Vagina (tissue), 2 donors: ENCODE measurements around the gene BNIP3. TPM values are rescaled to one million over a fixed set of nuclear protein-coding genes. Genes with fewer than 3 reads are reported as not detected.

Experiments used
- DNase-seq, 2 donors: peaks; one replicate each; pipeline ENCODE4 v3.0.0-alpha.2; 2017; ENCODE audit errors: extremely low spot score in 2 of 2
- H3K27ac ChIP-seq: fragments of 200-600 bp; sonication (generic); one replicate; pipeline ENCODE4 v1.5.1; 2019
- H3K27me3 ChIP-seq: fragments of 200-600 bp; sonication (generic); one replicate; pipeline ENCODE4 v1.5.1; 2019
- H3K36me3 ChIP-seq, 2 donors: fragments of 200-600 bp; sonication (generic); one replicate each; pipeline ENCODE4 v1.5.1; 2017 to 2019
- H3K4me1 ChIP-seq: fragments of 200-600 bp; sonication (generic); one replicate; pipeline ENCODE4 v1.5.1; 2019
- H3K4me3 ChIP-seq, 2 donors: fragments of 200-600 bp; sonication (generic); 1 replicate in 1 of 2; 2 replicates in 1 of 2; pipeline ENCODE4 v1.5.1; 2016 to 2019
- H3K9me3 ChIP-seq: fragments of 200-600 bp; sonication (generic); one replicate; pipeline ENCODE4 v1.5.1; 2019
- POLR2A ChIP-seq, 2 donors: fragments of 450-650 bp; IDR thresholded peaks; one replicate each; pipeline ENCODE4 v1.6.1; 2017; ENCODE audit warnings: antibody characterized with exemption in 2 of 2, mild to moderate bottlenecking in 2 of 2, moderate library complexity in 2 of 2
- POLR2AphosphoS5 ChIP-seq, 2 donors: sonication (generic); formaldehyde crosslinking; IDR thresholded peaks; one replicate each; pipeline ENCODE4 v1.9.0; 2017; ENCODE audit warnings: antibody characterized with exemption in 2 of 2, mild to moderate bottlenecking in 2 of 2, low read depth in 1 of 2; ENCODE audit not compliant: insufficient read depth in 1 of 2
- intact Hi-C: fragments of 100-400 bp; cut with DNase I; formaldehyde crosslinking; loops from one replicate; pipeline ENCODE4 v1.15.1; 2023
- total RNA-seq: library from RNA; depleted of rRNA; stranded (reverse); fragments of >200 nt; gene quantifications from one replicate; pipeline ENCODE4 v1.2.3, GENCODE V29; 2016
- TF ChIP-seq, protein P1 (sequence below), 3 experiments: fragments of 450-650 bp in 2 of 3; fragments of 200-600 bp in 1 of 3; sonication (generic) in 1 of 3; IDR thresholded peaks; one replicate each; pipeline ENCODE4 v1.5.1; 2017 to 2019; ENCODE audit warnings: antibody characterized with exemption in 3 of 3, mild to moderate bottlenecking in 2 of 3, moderate library complexity in 2 of 3

Gene BNIP3
- total RNA-seq, 1 donor from 2014 or later = 40.8 TPM

DNA sequence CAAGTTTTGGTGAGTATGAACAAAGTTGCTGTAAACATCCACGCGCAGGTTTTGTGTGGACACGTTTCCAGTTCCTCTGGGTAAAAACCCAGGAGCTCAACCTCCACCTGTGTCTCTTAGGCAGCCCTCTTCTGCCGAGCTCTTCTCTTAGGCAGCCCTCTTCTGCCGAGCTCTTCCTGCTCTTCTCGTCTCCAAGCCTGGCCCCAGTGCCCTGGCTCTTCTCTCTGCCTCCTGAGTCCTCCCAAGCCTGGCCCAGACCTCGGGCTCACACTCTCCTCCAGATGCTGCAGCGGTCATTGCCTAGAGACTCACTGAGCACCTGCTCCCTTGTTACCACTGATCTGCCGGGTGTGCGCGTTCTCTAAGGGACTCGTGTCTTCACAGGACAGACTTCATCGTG lies 38.7 kb upstream of the BNIP3 start:
- Histone ChIP-seq H3K9me3 (no peaks in the 10 kb centered on the region), H3K27ac (no peak overlapping the region), H3K27me3 (no peaks in the 10 kb centered on the region), H3K4me3 (no peak overlapping the region), H3K4me1 (peaks cover 6% of the 10 kb centered on the region), H3K36me3 (no peaks in the 10 kb centered on the region)
- intact Hi-C loops = loop anchor here (5.0 kb wide), 1 partner anchor 133 kb away; no protein-coding TSS in a partner anchor
- TF ChIP-seq POLR2AphosphoS5 (IDR thresholded peaks at IDR 0.05; ENCODE audit: insufficient read depth in 1 of 2, low read depth in 1 of 2) (no peak), POLR2A (IDR thresholded peaks at IDR 0.05) (no peak)
- DNase-seq = no peak

DNA sequence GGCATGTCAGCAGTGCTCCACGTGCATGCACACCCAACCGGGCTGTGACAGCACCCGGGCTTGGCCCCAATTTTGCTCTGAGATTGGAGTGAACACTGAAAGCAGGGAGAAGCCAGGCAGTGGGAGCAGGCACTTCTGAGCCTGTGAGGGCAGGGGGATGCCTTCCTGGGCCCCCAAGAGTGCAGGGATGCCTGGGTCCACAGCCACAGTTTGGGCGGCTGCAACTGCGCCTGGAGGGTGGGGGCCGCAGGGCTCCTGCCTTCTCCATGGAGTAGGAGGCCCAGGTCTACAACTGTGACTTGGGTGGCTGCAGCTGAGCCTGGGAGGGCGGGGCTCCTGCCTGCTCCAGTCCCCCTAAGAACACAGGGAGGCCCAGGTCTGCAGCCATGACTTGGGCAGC lies 37.6 kb upstream of the BNIP3 start:
- intact Hi-C loops = loop anchor here (5.0 kb wide), 1 partner anchor 1792 kb away; no protein-coding TSS in a partner anchor
- Histone ChIP-seq H3K4me3 (no peak overlapping the region), H3K4me1 (peaks cover 6% of the 10 kb centered on the region), H3K27ac (no peak overlapping the region), H3K27me3 (no peaks in the 10 kb centered on the region), H3K36me3 (no peaks in the 10 kb centered on the region), H3K9me3 (no peaks in the 10 kb centered on the region)
- TF ChIP-seq, protein P1, sequence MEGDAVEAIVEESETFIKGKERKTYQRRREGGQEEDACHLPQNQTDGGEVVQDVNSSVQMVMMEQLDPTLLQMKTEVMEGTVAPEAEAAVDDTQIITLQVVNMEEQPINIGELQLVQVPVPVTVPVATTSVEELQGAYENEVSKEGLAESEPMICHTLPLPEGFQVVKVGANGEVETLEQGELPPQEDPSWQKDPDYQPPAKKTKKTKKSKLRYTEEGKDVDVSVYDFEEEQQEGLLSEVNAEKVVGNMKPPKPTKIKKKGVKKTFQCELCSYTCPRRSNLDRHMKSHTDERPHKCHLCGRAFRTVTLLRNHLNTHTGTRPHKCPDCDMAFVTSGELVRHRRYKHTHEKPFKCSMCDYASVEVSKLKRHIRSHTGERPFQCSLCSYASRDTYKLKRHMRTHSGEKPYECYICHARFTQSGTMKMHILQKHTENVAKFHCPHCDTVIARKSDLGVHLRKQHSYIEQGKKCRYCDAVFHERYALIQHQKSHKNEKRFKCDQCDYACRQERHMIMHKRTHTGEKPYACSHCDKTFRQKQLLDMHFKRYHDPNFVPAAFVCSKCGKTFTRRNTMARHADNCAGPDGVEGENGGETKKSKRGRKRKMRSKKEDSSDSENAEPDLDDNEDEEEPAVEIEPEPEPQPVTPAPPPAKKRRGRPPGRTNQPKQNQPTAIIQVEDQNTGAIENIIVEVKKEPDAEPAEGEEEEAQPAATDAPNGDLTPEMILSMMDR (IDR thresholded peaks at IDR 0.05) = no peak
- TF ChIP-seq POLR2A (IDR thresholded peaks at IDR 0.05) (no peak), POLR2AphosphoS5 (IDR thresholded peaks at IDR 0.05; ENCODE audit: insufficient read depth in 1 of 2, low read depth in 1 of 2) (no peak)
- DNase-seq = no peak

DNA sequence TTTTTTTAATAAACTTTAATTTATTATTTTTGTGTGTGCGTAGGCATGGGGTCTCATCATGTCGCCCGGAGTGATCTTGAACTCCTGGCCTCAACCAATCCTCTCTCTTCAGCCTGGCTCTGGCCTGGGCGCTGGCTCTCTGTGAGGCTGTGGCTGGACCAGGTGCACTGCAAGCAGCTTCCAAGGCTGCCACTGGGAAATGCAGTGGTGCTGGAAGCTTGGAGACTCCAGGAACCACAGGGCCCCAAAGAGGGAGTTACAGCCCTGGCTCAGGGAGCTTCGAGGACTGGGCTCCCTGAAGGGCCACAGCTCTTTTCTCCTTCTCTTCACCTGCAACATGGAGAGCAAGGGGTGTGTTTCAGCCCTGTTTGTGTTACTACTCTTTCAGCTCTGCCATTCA lies 36.7 kb upstream of the BNIP3 start:
- Histone ChIP-seq H3K4me3 (no peak overlapping the region), H3K27me3 (no peaks in the 10 kb centered on the region), H3K36me3 (no peaks in the 10 kb centered on the region), H3K4me1 (peaks cover 3% of the 10 kb centered on the region), H3K9me3 (no peaks in the 10 kb centered on the region), H3K27ac (no peak overlapping the region)
- DNase-seq = no peak
- TF ChIP-seq POLR2A (IDR thresholded peaks at IDR 0.05) (no peak), POLR2AphosphoS5 (IDR thresholded peaks at IDR 0.05; ENCODE audit: insufficient read depth in 1 of 2, low read depth in 1 of 2) (no peak)
- TF ChIP-seq, protein P1 (IDR thresholded peaks at IDR 0.05) = no peak
- intact Hi-C loops = loop anchor here (5.0 kb wide), 1 partner anchor 1791 kb away; no protein-coding TSS in a partner anchor

DNA sequence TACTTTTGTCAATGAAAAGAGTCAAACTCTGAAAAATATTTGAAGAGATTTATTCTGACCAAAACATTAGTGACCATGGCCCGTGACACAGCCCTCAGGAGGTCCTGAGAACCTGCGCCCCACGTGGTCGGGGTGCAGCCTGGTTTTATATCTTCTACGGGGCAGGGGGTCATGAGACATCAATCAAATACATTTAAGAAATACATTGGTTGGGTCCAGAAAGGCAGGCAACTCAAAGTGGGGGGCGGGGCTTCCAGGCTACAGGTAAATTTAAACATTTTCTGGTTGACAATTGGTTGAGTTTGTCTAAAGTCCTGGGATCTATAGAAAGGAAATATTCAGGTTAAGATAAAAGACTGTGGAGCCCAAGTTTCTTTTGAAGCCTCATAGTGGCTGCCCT lies 34.8 kb upstream of the BNIP3 start:
- H3K4me1 ChIP-seq = no peaks in the 10 kb centered on the region
- no peak overlapping the region for H3K27ac ChIP-seq
- intact Hi-C loops = loop anchor here (5.0 kb wide), 1 partner anchor 1789 kb away; no protein-coding TSS in a partner anchor
- no peaks in the 10 kb centered on the region for H3K36me3 ChIP-seq
- no peaks in the 10 kb centered on the region for H3K27me3 ChIP-seq
- TF ChIP-seq POLR2A (IDR thresholded peaks at IDR 0.05) = no peak
- TF ChIP-seq, protein P1 (IDR thresholded peaks at IDR 0.05) = no peak
- no peaks in the 10 kb centered on the region for H3K9me3 ChIP-seq
- DNase-seq = no peak
- H3K4me3 ChIP-seq = no peak overlapping the region

DNA sequence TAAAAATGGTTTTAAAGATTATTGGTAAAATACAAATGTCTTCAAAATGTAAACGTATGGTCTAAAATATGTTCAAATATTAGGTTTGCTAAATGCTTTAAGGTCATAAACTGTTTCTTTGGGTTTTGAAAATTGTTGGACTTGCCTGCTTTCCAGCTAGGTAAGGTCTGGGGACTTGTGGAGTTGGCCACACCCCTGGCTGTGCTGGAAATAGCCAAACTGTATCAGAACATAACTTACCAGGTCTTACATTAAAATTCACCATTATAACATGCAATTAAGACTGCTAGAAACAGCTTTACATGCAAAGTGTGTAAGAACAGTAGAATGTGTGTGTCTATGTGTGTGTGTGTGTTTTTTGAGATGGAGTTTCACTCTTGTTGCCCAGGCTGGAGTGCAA lies 29.7 kb upstream of the BNIP3 start:
- no peak for DNase-seq
- no peak for TF ChIP-seq POLR2A (IDR thresholded peaks at IDR 0.05)
- TF ChIP-seq POLR2AphosphoS5 (IDR thresholded peaks at IDR 0.05; ENCODE audit: insufficient read depth in 1 of 2, low read depth in 1 of 2) = no peak
- TF ChIP-seq, protein P1 (IDR thresholded peaks at IDR 0.05) = no peak
- no peaks in the 10 kb centered on the region for H3K9me3 ChIP-seq
- H3K4me3 ChIP-seq = no peak overlapping the region
- H3K36me3 ChIP-seq = no peaks in the 10 kb centered on the region
- no peak overlapping the region for H3K27ac ChIP-seq
- H3K4me1 ChIP-seq = no peaks in the 10 kb centered on the region
- intact Hi-C loops = no loop called here
- H3K27me3 ChIP-seq = no peaks in the 10 kb centered on the region
